HepG2 (cell line): ENCODE data around the gene SFT2D1. TPM values are rescaled to one million over a fixed set of nuclear protein-coding genes. Genes with fewer than 3 reads are reported as not detected.

Experiments used
- ATAC-seq: fragments of 200-7000 bp; cut with Tn5 transposase; 3 replicates; pipeline ENCODE4 v1.9.1; 2020; ENCODE audit warnings: mild to moderate bottlenecking, moderate library complexity
- BruUV-seq: library from RNA; stranded (reverse); fragments of 400-500 nt; replicated peaks from 2 replicates; lab custom pipeline; 2021; lab: Mats Ljungman, UMichigan
- CTCF ChIA-PET: fragments of 300-600 bp; formaldehyde crosslinking; extraction: SDS; loops from one replicate; lab custom pipeline; 2021; ENCODE audit warnings: low total read pairs, inconsistent platforms, low intra/inter-chr PET ratio; lab: Yijun Ruan, JAX
- POLR2A ChIA-PET: fragments of 350-600 bp; sonication (Branson Sonifier 250); formaldehyde crosslinking; loops from one replicate; lab custom pipeline; 2020; ENCODE audit warnings: antibody characterized with exemption, inconsistent platforms; lab: Yijun Ruan, JAX
- DNase-seq: peaks from one replicate; pipeline ENCODE4 v3.0.0-alpha.2; 2015; ENCODE audit warnings: low spot score
- FAIRE-seq: peaks from 3 replicates; lab custom pipeline; 2011; peaks lifted over from hg19 to GRCh38; lab: Jason Lieb, UNC
- H2AFZ ChIP-seq: one replicate; pipeline ENCODE4 v1.6.1; 2011; ENCODE audit warnings: low read length, inconsistent platforms
- H3K27ac ChIP-seq: fragments of 300-600 bp; 3 replicates; pipeline ENCODE4 v1.8.0; 2011; ENCODE audit warnings: mixed run types, mild to moderate bottlenecking, mixed read lengths, low read length, inconsistent platforms; ENCODE audit not compliant: insufficient read depth; ENCODE audit errors: extremely low read length
- H3K27me3 ChIP-seq, 2 experiments: fragments of 200-600 bp in 1 of 2; 2 replicates in 1 of 2; 3 replicates in 1 of 2; pipeline versions ENCODE4 v1.6.0 to v1.8.0; 2011; ENCODE audit warnings: low read length in 2 of 2, mild to moderate bottlenecking in 2 of 2, moderate library complexity in 2 of 2, inconsistent platforms in 1 of 2; ENCODE audit not compliant: insufficient read depth in 2 of 2, control insufficient read depth in 1 of 2
- H3K36me3 ChIP-seq, 2 experiments: fragments of 200-600 bp in 1 of 2; replicated peaks in 1 of 2; 2 replicates in 1 of 2; 3 replicates in 1 of 2; pipeline versions ENCODE4 v1.5.1 to v1.8.0; 2011; ENCODE audit warnings: low read length in 2 of 2, inconsistent platforms in 1 of 2; ENCODE audit not compliant: insufficient read depth in 2 of 2, control insufficient read depth in 1 of 2
- H3K4me1 ChIP-seq: 2 replicates; pipeline ENCODE4 v1.5.1; 2012; ENCODE audit warnings: low read length, inconsistent platforms; ENCODE audit not compliant: insufficient read depth
- H3K4me2 ChIP-seq: 2 replicates; pipeline ENCODE4 v1.6.0; 2011; ENCODE audit warnings: low read depth, low read length, inconsistent platforms
- H3K4me3 ChIP-seq, 3 experiments: fragments of 200-600 bp in 1 of 3; sonication (generic), shearing (Covaris generic) in 1 of 3; replicated peaks in 1 of 3; 2 replicates each; pipeline ENCODE4 v1.5.1; 2011 to 2016; ENCODE audit warnings: low read length in 3 of 3, inconsistent platforms in 2 of 3, low read depth in 2 of 3, mild to moderate bottlenecking in 2 of 3, control low read depth in 1 of 3, mixed read lengths in 1 of 3; ENCODE audit not compliant: insufficient read depth in 1 of 3
- H3K79me2 ChIP-seq: one replicate; pipeline ENCODE4 v1.6.1; 2011; ENCODE audit warnings: low read length, inconsistent platforms; ENCODE audit not compliant: insufficient read depth
- H3K9ac ChIP-seq: 2 replicates; pipeline ENCODE4 v1.6.0; 2011; ENCODE audit warnings: mild to moderate bottlenecking, low read depth, low read length, inconsistent platforms; ENCODE audit not compliant: insufficient read depth
- H3K9me3 ChIP-seq: 2 replicates; pipeline ENCODE4 v1.5.1; 2012; ENCODE audit warnings: mild to moderate bottlenecking, low read length
- H4K20me1 ChIP-seq: 2 replicates; pipeline ENCODE4 v1.6.0; 2011; ENCODE audit warnings: inconsistent platforms, mild to moderate bottlenecking, low read length, moderate library complexity; ENCODE audit not compliant: insufficient read depth
- CREM ChIP-seq, 2 experiments: sonication (generic) in 1 of 2; formaldehyde crosslinking in 1 of 2; IDR thresholded peaks; 2 replicates each; pipeline versions ENCODE4 v1.4.0 to v1.6.1; 2016 to 2020; ENCODE audit warnings: antibody characterized with exemption in 1 of 2, mild to moderate bottlenecking in 1 of 2, missing genetic modification reagents in 1 of 2
- MEF2D ChIP-seq: sonication (generic); formaldehyde crosslinking; IDR thresholded peaks from 2 replicates; pipeline ENCODE4 v1.5.1; 2020; ENCODE audit warnings: mild to moderate bottlenecking, missing genetic modification reagents
- SNRNP70 ChIP-seq: fragments of 200-400 bp; formaldehyde crosslinking; IDR thresholded peaks from 2 replicates; pipeline ENCODE4 v1.6.1; 2017; ENCODE audit warnings: mild to moderate bottlenecking, low read depth, low read length, moderate library complexity
- ZNF101 ChIP-seq: sonication (generic); formaldehyde crosslinking; IDR thresholded peaks from 2 replicates; pipeline ENCODE4 v1.4.0; 2020; ENCODE audit warnings: mild to moderate bottlenecking, low read depth, missing genetic modification reagents, borderline replicate concordance
- ZNF572 ChIP-seq: sonication (generic); formaldehyde crosslinking; IDR thresholded peaks from 2 replicates; pipeline ENCODE4 v1.5.1; 2020; ENCODE audit warnings: mild to moderate bottlenecking, missing genetic modification reagents
- ZNF614 ChIP-seq: IDR thresholded peaks from 2 replicates; pipeline ENCODE4 v1.6.1; 2018; ENCODE audit warnings: missing biosample characterization, missing genetic modification reagents, inconsistent platforms, borderline replicate concordance
- ZNF772 ChIP-seq: sonication (generic); formaldehyde crosslinking; IDR thresholded peaks from 2 replicates; pipeline ENCODE4 v1.5.0; 2020; ENCODE audit warnings: mild to moderate bottlenecking, missing genetic modification reagents
- WGBS: methylation state at CpG from one replicate; pipeline ENCODE4 v1.1.6; 2017; ENCODE audit warnings: low lambda C conversion rate; 5-methylcytosine and 5-hydroxymethylcytosine counted together
- in situ Hi-C: cut with HindIII; loops from 2 replicates; pipeline ENCODE4 v1.10.0; 2017; ENCODE audit warnings: low pct_unique_long_range_greater_than_20kb; ENCODE audit not compliant: extremely low pct_ligation_motif_present
- intact Hi-C: fragments of 100-400 bp; cut with micrococcal nuclease; formaldehyde crosslinking; loops from one replicate; pipeline ENCODE4 v1.10.0; 2022; ENCODE audit not compliant: unreplicated experiment
- polyA plus RNA-seq, 8 experiments: library from polyadenylated mRNA; depleted of rRNA in 3 of 8; stranded (reverse) in 7 of 8; unstranded in 1 of 8; fragments of >200 nt; fragmentation: Illumina TruSeq in 4 of 8; extraction: Trizol in 4 of 8; gene quantifications; 2 replicates each; pipeline versions ENCODE4 v1.2.1 to v1.2.3, GENCODE V29; 2011 to 2016; ENCODE audit warnings: low read depth in 4 of 8, missing spikeins in 1 of 8, mixed read lengths in 1 of 8; ENCODE audit not compliant: insufficient read depth in 1 of 8
- total RNA-seq, 5 experiments: library from RNA; depleted of rRNA; stranded (reverse); fragments of >200 nt; fragmentation: Illumina TruSeq; extraction: Trizol; gene quantifications; 2 replicates each; pipeline ENCODE4 v1.2.3, GENCODE V29; 2016; ENCODE audit warnings: low read depth in 1 of 5
- TF ChIP-seq, protein P1 (sequence below): sonication (generic); formaldehyde crosslinking; IDR thresholded peaks from 2 replicates; pipeline ENCODE4 v1.4.0; 2020; ENCODE audit warnings: mild to moderate bottlenecking, missing genetic modification reagents
- TF ChIP-seq, protein P2 (sequence below): sonication (generic); formaldehyde crosslinking; conservative IDR thresholded peaks from 2 replicates; pipeline ENCODE4 v1.4.0; 2020; ENCODE audit warnings: missing genetic modification reagents
- TF ChIP-seq, protein P3 (sequence below): sonication (generic); formaldehyde crosslinking; IDR thresholded peaks from 2 replicates; pipeline ENCODE4 v1.4.0; 2020; ENCODE audit warnings: missing genetic modification reagents, mild to moderate bottlenecking, borderline replicate concordance
- TF ChIP-seq, protein P4 (sequence below): IDR thresholded peaks from 2 replicates; pipeline ENCODE4 v1.6.1; 2016; ENCODE audit warnings: mild to moderate bottlenecking, missing biosample characterization, missing genetic modification reagents

SFT2D1 gene
- total and polyA plus RNA-seq, 2 of the 13 experiments (the other 11 are each of a cell fraction or from before 2014, with no cell fraction given) = 115 to 147 TPM

DNA sequence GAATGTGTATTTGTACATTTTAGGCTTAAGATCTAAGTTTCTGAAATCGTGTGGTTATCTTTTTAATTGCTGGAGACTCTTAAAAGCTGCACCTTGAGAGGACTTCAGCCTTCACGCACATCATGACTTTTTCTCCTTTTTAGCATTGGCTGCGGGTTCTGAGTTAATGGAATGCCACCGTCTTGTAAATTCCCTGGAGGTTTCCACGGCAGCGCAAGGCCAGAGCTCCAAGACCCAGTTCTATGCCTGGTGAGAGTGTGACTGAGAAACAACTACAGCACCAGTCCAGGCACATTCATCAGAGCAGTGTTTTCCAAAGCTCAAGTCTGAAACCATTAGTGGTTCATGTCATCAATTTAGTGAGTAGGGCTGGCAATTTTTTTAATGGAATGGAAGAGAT, 57.1 kb downstream of the SFT2D1 start:
- H3K4me2 ChIP-seq = no peak overlapping the region
- no peaks in the 10 kb centered on the region for H3K79me2 ChIP-seq
- no peaks in the 10 kb centered on the region for H4K20me1 ChIP-seq
- POLR2A ChIA-PET = no interaction called here
- no peaks in the 10 kb centered on the region for H3K4me1 ChIP-seq
- FAIRE-seq = no peak
- in situ Hi-C loops (no loop called here), intact Hi-C loops (no loop called here)
- no peak overlapping the region for H2AFZ ChIP-seq
- no peak for TF ChIP-seq ZNF101 (CRISPR knock-in tag)
- no peak for TF ChIP-seq SNRNP70
- TF ChIP-seq CREM (IDR thresholded peaks at IDR 0.05) = no peak
- TF ChIP-seq CREM (CRISPR knock-in tag; IDR thresholded peaks at IDR 0.05) = no peak
- TF ChIP-seq ZNF572 (CRISPR knock-in tag) = no peak
- no peak for ATAC-seq
- no peak overlapping the region for H3K4me3 ChIP-seq
- H3K9ac ChIP-seq = no peak overlapping the region
- 36% methylated on average over 6 of the region's 6 CpGs for WGBS
- no peaks in the 10 kb centered on the region for H3K36me3 ChIP-seq
- BruUV-seq = no TSS peak
- H3K27ac ChIP-seq = no peak overlapping the region
- no peak for DNase-seq
- CTCF ChIA-PET = no interaction called here
- H3K9me3 ChIP-seq = no peaks in the 10 kb centered on the region
- peaks cover 1 to 62% of the 10 kb centered on the region in 2 experiments; a peak in 4 of 5 replicates for H3K27me3 ChIP-seq

DNA sequence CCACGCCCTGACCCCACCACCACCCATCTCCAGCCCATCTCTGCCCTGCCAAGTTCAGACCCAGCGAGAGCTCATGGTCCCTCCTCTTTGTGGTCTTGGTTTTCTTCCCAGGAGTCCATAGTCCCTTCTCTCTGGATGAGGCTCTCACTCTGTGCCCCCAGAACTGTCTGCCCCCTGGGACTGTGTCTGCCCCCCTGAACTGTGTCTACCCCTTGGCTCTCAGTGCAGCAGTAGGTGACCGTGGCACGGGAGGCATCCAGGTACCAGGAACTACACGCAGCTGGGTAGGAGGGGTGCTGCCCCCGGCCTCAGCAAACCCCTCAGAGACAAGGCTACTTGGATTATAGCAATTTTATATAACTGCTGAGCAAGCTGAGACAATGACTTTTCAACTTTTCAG, 57.7 kb downstream of the SFT2D1 start:
- BruUV-seq = no TSS peak
- ATAC-seq (no peak), DNase-seq (no peak), FAIRE-seq (no peak)
- no peak overlapping the region for H3K4me2 ChIP-seq
- no peak overlapping the region for H2AFZ ChIP-seq
- no peaks in the 10 kb centered on the region for H4K20me1 ChIP-seq
- H3K79me2 ChIP-seq = no peaks in the 10 kb centered on the region
- H3K27ac ChIP-seq = no peak overlapping the region
- POLR2A ChIA-PET = no interaction called here
- H3K4me3 ChIP-seq = no peak overlapping the region
- CTCF ChIA-PET = no interaction called here
- no peaks in the 10 kb centered on the region for H3K36me3 ChIP-seq
- H3K9ac ChIP-seq = no peak overlapping the region
- intact Hi-C loops = no loop called here
- in situ Hi-C loops = no loop called here
- TF ChIP-seq, protein P1, sequence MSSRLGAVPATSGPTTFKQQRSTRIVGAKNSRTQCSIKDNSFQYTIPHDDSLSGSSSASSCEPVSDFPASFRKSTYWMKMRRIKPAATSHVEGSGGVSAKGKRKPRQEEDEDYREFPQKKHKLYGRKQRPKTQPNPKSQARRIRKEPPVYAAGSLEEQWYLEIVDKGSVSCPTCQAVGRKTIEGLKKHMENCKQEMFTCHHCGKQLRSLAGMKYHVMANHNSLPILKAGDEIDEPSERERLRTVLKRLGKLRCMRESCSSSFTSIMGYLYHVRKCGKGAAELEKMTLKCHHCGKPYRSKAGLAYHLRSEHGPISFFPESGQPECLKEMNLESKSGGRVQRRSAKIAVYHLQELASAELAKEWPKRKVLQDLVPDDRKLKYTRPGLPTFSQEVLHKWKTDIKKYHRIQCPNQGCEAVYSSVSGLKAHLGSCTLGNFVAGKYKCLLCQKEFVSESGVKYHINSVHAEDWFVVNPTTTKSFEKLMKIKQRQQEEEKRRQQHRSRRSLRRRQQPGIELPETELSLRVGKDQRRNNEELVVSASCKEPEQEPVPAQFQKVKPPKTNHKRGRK = no peak
- TF ChIP-seq ZNF614 = no peak
- TF ChIP-seq, protein P2, sequence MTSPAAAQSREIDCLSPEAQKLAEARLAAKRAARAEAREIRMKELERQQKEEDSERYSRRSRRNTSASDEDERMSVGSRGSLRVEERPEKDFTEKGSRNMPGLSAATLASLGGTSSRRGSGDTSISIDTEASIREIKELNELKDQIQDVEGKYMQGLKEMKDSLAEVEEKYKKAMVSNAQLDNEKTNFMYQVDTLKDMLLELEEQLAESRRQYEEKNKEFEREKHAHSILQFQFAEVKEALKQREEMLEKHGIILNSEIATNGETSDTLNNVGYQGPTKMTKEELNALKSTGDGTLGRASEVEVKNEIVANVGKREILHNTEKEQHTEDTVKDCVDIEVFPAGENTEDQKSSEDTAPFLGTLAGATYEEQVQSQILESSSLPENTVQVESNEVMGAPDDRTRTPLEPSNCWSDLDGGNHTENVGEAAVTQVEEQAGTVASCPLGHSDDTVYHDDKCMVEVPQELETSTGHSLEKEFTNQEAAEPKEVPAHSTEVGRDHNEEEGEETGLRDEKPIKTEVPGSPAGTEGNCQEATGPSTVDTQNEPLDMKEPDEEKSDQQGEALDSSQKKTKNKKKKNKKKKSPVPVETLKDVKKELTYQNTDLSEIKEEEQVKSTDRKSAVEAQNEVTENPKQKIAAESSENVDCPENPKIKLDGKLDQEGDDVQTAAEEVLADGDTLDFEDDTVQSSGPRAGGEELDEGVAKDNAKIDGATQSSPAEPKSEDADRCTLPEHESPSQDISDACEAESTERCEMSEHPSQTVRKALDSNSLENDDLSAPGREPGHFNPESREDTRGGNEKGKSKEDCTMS (CRISPR knock-in tag) = no peak
- no peak for TF ChIP-seq MEF2D (CRISPR knock-in tag)
- TF ChIP-seq, protein P3, sequence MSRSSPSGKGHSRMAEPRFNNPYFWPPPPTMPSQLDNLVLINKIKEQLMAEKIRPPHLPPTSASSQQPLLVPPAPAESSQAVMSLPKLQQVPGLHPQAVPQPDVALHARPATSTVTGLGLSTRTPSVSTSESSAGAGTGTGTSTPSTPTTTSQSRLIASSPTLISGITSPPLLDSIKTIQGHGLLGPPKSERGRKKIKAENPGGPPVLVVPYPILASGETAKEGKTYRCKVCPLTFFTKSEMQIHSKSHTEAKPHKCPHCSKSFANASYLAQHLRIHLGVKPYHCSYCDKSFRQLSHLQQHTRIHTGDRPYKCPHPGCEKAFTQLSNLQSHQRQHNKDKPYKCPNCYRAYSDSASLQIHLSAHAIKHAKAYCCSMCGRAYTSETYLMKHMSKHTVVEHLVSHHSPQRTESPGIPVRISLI (CRISPR knock-in tag) = no peak
- TF ChIP-seq, protein P4, sequence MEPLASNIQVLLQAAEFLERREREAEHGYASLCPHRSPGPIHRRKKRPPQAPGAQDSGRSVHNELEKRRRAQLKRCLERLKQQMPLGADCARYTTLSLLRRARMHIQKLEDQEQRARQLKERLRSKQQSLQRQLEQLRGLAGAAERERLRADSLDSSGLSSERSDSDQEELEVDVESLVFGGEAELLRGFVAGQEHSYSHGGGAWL = no peak
- TF ChIP-seq ZNF772 (CRISPR knock-in tag) = no peak
- peaks cover 1 to 57% of the 10 kb centered on the region in 2 experiments; a peak in 4 of 5 replicates for H3K27me3 ChIP-seq
- 8% methylated on average over 6 of the region's 6 CpGs for WGBS
- H3K4me1 ChIP-seq = no peaks in the 10 kb centered on the region
- no peaks in the 10 kb centered on the region for H3K9me3 ChIP-seq
